ENCODE data around the gene TUBB4B. TPM values are rescaled to one million over a fixed set of nuclear protein-coding genes. Genes with fewer than 3 reads are reported as not detected.

Gene TUBB4B
- total RNA-seq, 1 experiment from 2014 or later, result 714 TPM

DNA sequence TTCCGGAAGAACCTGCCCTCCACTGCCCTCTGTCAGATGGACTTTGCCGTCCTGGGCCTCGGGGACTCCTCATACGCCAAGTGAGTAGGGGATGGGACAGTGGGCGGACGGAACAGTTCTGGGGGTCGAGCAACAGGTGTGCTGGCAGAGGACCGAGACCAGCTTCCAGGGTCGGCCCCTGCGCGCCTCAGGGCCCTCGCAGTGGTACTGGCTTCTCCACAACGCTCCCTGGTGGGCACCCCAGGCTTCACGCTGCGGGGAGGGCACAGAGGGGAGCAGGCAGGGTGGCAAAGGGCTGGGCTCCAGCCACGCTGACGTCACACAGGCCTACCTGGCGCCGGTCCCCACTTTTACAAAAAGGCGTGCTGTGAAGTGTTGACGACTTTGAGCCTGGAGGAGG is 28.6 kb upstream of the TUBB4B start:
- DNase-seq (ENCODE audit: low spot score), result no peak
- H3K36me3 ChIP-seq (ENCODE audit: insufficient read depth, low read length, poor library complexity, severe bottlenecking), result peaks cover 5% of the 10 kb centered on the region
- no peak for TF ChIP-seq EZH2 (IDR thresholded peaks at IDR 0.05; ENCODE audit: borderline replicate concordance, low read depth, low read length, poor library complexity, severe bottlenecking)
- TF ChIP-seq, protein P1, sequence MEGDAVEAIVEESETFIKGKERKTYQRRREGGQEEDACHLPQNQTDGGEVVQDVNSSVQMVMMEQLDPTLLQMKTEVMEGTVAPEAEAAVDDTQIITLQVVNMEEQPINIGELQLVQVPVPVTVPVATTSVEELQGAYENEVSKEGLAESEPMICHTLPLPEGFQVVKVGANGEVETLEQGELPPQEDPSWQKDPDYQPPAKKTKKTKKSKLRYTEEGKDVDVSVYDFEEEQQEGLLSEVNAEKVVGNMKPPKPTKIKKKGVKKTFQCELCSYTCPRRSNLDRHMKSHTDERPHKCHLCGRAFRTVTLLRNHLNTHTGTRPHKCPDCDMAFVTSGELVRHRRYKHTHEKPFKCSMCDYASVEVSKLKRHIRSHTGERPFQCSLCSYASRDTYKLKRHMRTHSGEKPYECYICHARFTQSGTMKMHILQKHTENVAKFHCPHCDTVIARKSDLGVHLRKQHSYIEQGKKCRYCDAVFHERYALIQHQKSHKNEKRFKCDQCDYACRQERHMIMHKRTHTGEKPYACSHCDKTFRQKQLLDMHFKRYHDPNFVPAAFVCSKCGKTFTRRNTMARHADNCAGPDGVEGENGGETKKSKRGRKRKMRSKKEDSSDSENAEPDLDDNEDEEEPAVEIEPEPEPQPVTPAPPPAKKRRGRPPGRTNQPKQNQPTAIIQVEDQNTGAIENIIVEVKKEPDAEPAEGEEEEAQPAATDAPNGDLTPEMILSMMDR (conservative IDR thresholded peaks at IDR 0.05; ENCODE audit: low read depth, low read length), result no peak
- H3K9me3 ChIP-seq (ENCODE audit: low read depth, low read length, poor library complexity, severe bottlenecking), result no peaks in the 10 kb centered on the region
- intact Hi-C loops (cut with micrococcal nuclease; ENCODE audit: unreplicated experiment), result no loop called here
- no TSS peak for BruUV-seq (replicated peaks)
- POLR2A ChIA-PET (ENCODE audit: low non-redundant PET), result interaction anchor here (0.6 kb wide), 1 partner anchor 10 kb away, joined by 8 read pairs; no protein-coding TSS in a partner anchor
- no peaks in the 10 kb centered on the region for H3K4me1 ChIP-seq (ENCODE audit: insufficient read depth, low read length, poor library complexity, severe bottlenecking)
- H3K4me3 ChIP-seq (ENCODE audit: low read depth, low read length, poor library complexity, severe bottlenecking), result no peak overlapping the region
- CTCF ChIA-PET, result interaction anchor here (0.8 kb wide), 1 partner anchor 12 kb away, joined by 4 read pairs; no protein-coding TSS in a partner anchor
- no peak overlapping the region for H3K27ac ChIP-seq (ENCODE audit: low read depth, low read length, poor library complexity, severe bottlenecking)
- H3K27me3 ChIP-seq (replicated peaks; ENCODE audit: insufficient read depth, low read depth, low read length, poor library complexity), result no peaks in the 10 kb centered on the region

DNA sequence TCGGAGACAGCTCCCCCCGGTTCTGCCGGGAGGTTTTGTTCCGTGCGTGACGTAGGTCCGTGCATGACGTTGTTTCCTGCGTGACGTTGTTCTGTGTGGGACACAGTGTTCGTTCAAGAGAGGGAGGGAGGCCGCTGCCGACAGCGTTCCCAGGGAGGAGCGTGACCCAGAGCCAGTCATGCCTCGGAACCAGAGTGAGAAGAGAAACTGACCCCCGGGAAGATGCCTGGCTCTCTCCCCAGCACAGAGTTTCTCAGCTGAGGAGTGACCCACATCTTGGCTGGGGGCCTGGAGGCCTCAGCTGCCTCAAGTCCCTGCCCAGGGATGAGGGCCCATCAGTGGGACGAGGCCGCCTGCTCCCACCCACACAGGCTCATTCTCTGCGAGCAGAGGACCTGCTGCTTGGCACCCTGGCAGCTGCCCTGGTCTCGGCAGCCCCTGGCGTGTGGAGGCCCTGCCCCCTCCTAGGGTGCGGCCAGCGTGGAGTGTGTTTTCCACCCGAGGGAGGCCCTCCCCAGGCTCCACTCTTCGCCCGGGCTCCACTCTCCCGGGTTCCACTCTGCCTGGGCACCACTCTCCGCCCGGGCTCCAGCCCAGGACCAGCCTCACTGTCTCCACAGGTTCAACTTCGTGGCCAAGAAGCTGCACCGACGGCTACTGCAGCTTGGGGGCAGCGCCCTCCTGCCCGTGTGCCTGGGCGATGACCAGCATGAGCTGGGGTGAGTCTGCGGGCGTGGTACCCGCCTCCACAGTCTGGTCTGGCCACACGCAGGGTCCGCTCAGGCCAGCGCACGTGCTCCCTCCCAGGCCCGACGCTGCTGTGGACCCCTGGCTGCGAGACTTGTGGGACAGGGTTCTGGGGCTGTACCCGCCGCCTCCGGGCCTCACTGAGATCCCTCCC is 27.7 kb upstream of the TUBB4B start:
- ChIA-PET CTCF (interaction anchor here (0.8 kb wide), 1 partner anchor 12 kb away, joined by 4 read pairs; no protein-coding TSS in a partner anchor), POLR2A (ENCODE audit: low non-redundant PET) (interaction anchor here (0.6 kb wide), 1 partner anchor 11 kb away, joined by 8 read pairs; no protein-coding TSS in a partner anchor)
- peaks cover 5% of the 10 kb centered on the region for H3K36me3 ChIP-seq (ENCODE audit: insufficient read depth, low read length, poor library complexity, severe bottlenecking)
- no peak for TF ChIP-seq EZH2 (IDR thresholded peaks at IDR 0.05; ENCODE audit: borderline replicate concordance, low read depth, low read length, poor library complexity, severe bottlenecking)
- TF ChIP-seq, protein P1 (conservative IDR thresholded peaks at IDR 0.05; ENCODE audit: low read depth, low read length), result no peak
- H3K27me3 ChIP-seq (replicated peaks; ENCODE audit: insufficient read depth, low read depth, low read length, poor library complexity), result no peaks in the 10 kb centered on the region
- no peaks in the 10 kb centered on the region for H3K9me3 ChIP-seq (ENCODE audit: low read depth, low read length, poor library complexity, severe bottlenecking)
- no TSS peak for BruUV-seq (replicated peaks)
- no peak overlapping the region for H3K27ac ChIP-seq (ENCODE audit: low read depth, low read length, poor library complexity, severe bottlenecking)
- intact Hi-C loops (cut with micrococcal nuclease; ENCODE audit: unreplicated experiment), result no loop called here
- DNase-seq (ENCODE audit: low spot score), result no peak
- no peak overlapping the region for H3K4me3 ChIP-seq (ENCODE audit: low read depth, low read length, poor library complexity, severe bottlenecking)
- H3K4me1 ChIP-seq (ENCODE audit: insufficient read depth, low read length, poor library complexity, severe bottlenecking), result no peaks in the 10 kb centered on the region

DNA sequence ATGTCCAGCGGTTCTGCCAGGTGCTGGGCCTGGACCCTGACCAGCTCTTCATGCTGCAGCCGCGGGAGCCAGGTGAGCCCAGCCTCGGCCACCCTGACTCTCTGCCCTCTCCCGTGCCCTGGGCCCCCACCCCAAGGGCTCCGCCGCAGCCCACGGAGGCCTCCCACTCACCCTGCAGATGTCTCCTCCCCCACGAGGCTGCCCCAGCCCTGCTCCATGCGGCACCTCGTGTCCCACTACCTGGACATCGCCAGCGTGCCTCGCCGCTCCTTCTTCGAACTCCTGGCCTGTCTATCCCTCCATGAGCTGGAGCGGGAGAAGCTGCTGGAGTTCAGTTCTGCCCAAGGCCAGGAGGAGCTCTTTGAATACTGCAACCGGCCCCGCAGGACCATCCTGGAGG is 26.5 kb upstream of the TUBB4B start:
- H3K9me3 ChIP-seq (ENCODE audit: low read depth, low read length, poor library complexity, severe bottlenecking), result no peaks in the 10 kb centered on the region
- TF ChIP-seq, protein P1 (conservative IDR thresholded peaks at IDR 0.05; ENCODE audit: low read depth, low read length), result no peak
- TF ChIP-seq EZH2 (IDR thresholded peaks at IDR 0.05; ENCODE audit: borderline replicate concordance, low read depth, low read length, poor library complexity, severe bottlenecking), result no peak
- H3K36me3 ChIP-seq (ENCODE audit: insufficient read depth, low read length, poor library complexity, severe bottlenecking), result peaks cover 5% of the 10 kb centered on the region
- ChIA-PET CTCF (interaction anchor here (0.6 kb wide), 1 partner anchor 168 kb away, joined by 4 read pairs; no protein-coding TSS in a partner anchor), POLR2A (ENCODE audit: low non-redundant PET) (interaction anchor here (0.5 kb wide), 1 partner anchor 83 kb away, joined by 6 read pairs; no protein-coding TSS in a partner anchor)
- H3K4me1 ChIP-seq (ENCODE audit: insufficient read depth, low read length, poor library complexity, severe bottlenecking), result no peaks in the 10 kb centered on the region
- DNase-seq (ENCODE audit: low spot score), result no peak
- H3K4me3 ChIP-seq (ENCODE audit: low read depth, low read length, poor library complexity, severe bottlenecking), result no peak overlapping the region
- H3K27ac ChIP-seq (ENCODE audit: low read depth, low read length, poor library complexity, severe bottlenecking), result no peak overlapping the region
- no peaks in the 10 kb centered on the region for H3K27me3 ChIP-seq (replicated peaks; ENCODE audit: insufficient read depth, low read depth, low read length, poor library complexity)
- BruUV-seq (replicated peaks), result no TSS peak
- intact Hi-C loops (cut with micrococcal nuclease; ENCODE audit: unreplicated experiment), result no loop called here
